Measurements from ENCODE around the gene PNPLA1.

Gene PNPLA1

GRCh38 chr6:36285797-36286196 lies 15.9 kb downstream of the PNPLA1 start:
- peaks cover 27% of the 10 kb centered on the region; the same call in 1 of the 2 replicates for H3K27me3 ChIP-seq (ENCODE audit: control insufficient read depth, insufficient read depth, low read length)

GRCh38 chr6:36286858-36287257 lies 17.0 kb downstream of the PNPLA1 start:
- H3K27me3 ChIP-seq (ENCODE audit: control insufficient read depth, insufficient read depth, low read length), result peaks cover 27% of the 10 kb centered on the region; the same call in 1 of the 2 replicates
- H3K9ac ChIP-seq (ENCODE audit: low read length), result no peak overlapping the region
- H3K9me3 ChIP-seq (ENCODE audit: control insufficient read depth, insufficient read depth, low read depth, low read length), result no peaks in the 10 kb centered on the region
- H3K4me1 ChIP-seq (ENCODE audit: control insufficient read depth, insufficient read depth, low read length), result peaks cover 9% of the 10 kb centered on the region
- no peak overlapping the region for H3K4me3 ChIP-seq (ENCODE audit: low read depth, low read length)
- no peaks in the 10 kb centered on the region for H3K36me3 ChIP-seq (ENCODE audit: control insufficient read depth, insufficient read depth, low read length)
- no peak overlapping the region for H3K27ac ChIP-seq (ENCODE audit: low read depth, low read length)

More at GRCh38 chr6:36285797-36286196, 15.9 kb downstream of the PNPLA1 start:
- Histone ChIP-seq H3K4me3 (ENCODE audit: low read depth, low read length) (no peak overlapping the region), H3K4me1 (ENCODE audit: control insufficient read depth, insufficient read depth, low read length) (peaks cover 4% of the 10 kb centered on the region), H3K9ac (ENCODE audit: low read length) (no peak overlapping the region), H3K27ac (ENCODE audit: low read depth, low read length) (no peak overlapping the region), H3K36me3 (ENCODE audit: control insufficient read depth, insufficient read depth, low read length) (no peaks in the 10 kb centered on the region), H3K9me3 (ENCODE audit: control insufficient read depth, insufficient read depth, low read depth, low read length) (no peaks in the 10 kb centered on the region)

GRCh38 chr6:36289281-36289878 lies 19.5 kb downstream of the PNPLA1 start:
- H3K9ac ChIP-seq (ENCODE audit: low read length), result no peak overlapping the region
- no peaks in the 10 kb centered on the region for H3K9me3 ChIP-seq (ENCODE audit: control insufficient read depth, insufficient read depth, low read depth, low read length)
- no peaks in the 10 kb centered on the region for H3K36me3 ChIP-seq (ENCODE audit: control insufficient read depth, insufficient read depth, low read length)
- H3K4me1 ChIP-seq (ENCODE audit: control insufficient read depth, insufficient read depth, low read length), result peaks cover 9% of the 10 kb centered on the region
- H3K4me3 ChIP-seq (ENCODE audit: low read depth, low read length), result no peak overlapping the region
- peaks cover 18% of the 10 kb centered on the region; the same call in 1 of the 2 replicates for H3K27me3 ChIP-seq (ENCODE audit: control insufficient read depth, insufficient read depth, low read length)
- H3K27ac ChIP-seq (ENCODE audit: low read depth, low read length), result no peak overlapping the region

GRCh38 chr6:36290668-36291620 lies 21.1 kb downstream of the PNPLA1 start:
- peaks cover 9% of the 10 kb centered on the region for H3K4me1 ChIP-seq (ENCODE audit: control insufficient read depth, insufficient read depth, low read length)
- no peak overlapping the region for H3K4me3 ChIP-seq (ENCODE audit: low read depth, low read length)
- peaks cover 2% of the 10 kb centered on the region; the same call in 1 of the 2 replicates for H3K27me3 ChIP-seq (ENCODE audit: control insufficient read depth, insufficient read depth, low read length)
- H3K36me3 ChIP-seq (ENCODE audit: control insufficient read depth, insufficient read depth, low read length), result no peaks in the 10 kb centered on the region
- no peaks in the 10 kb centered on the region for H3K9me3 ChIP-seq (ENCODE audit: control insufficient read depth, insufficient read depth, low read depth, low read length)
- H3K9ac ChIP-seq (ENCODE audit: low read length), result no peak overlapping the region
- H3K27ac ChIP-seq (ENCODE audit: low read depth, low read length), result no peak overlapping the region

- H3K9me3 ChIP-seq (ENCODE audit: control insufficient read depth, insufficient read depth, low read depth, low read length), result no peaks in the 10 kb centered on the region
- no peak overlapping the region for H3K4me3 ChIP-seq (ENCODE audit: low read depth, low read length)
- H3K27me3 ChIP-seq (ENCODE audit: control insufficient read depth, insufficient read depth, low read length), result no peaks in the 10 kb centered on the region
- peaks cover 9% of the 10 kb centered on the region for H3K4me1 ChIP-seq (ENCODE audit: control insufficient read depth, insufficient read depth, low read length)
- H3K27ac ChIP-seq (ENCODE audit: low read depth, low read length), result no peak overlapping the region
- H3K36me3 ChIP-seq (ENCODE audit: control insufficient read depth, insufficient read depth, low read length), result no peaks in the 10 kb centered on the region
- H3K9ac ChIP-seq (ENCODE audit: low read length), result no peak overlapping the region
These were observed 22.3 kb downstream of the PNPLA1 start for GRCh38 chr6:36292170-36292569.

GRCh38 chr6:36296240-36296639 lies 26.4 kb downstream of the PNPLA1 start:
- no peak overlapping the region for H3K27ac ChIP-seq (ENCODE audit: low read depth, low read length)
- H3K36me3 ChIP-seq (ENCODE audit: control insufficient read depth, insufficient read depth, low read length), result no peaks in the 10 kb centered on the region
- no peak overlapping the region for H3K4me3 ChIP-seq (ENCODE audit: low read depth, low read length)
- no peaks in the 10 kb centered on the region for H3K27me3 ChIP-seq (ENCODE audit: control insufficient read depth, insufficient read depth, low read length)
- no peaks in the 10 kb centered on the region for H3K9me3 ChIP-seq (ENCODE audit: control insufficient read depth, insufficient read depth, low read depth, low read length)
- no peak overlapping the region for H3K9ac ChIP-seq (ENCODE audit: low read length)
- H3K4me1 ChIP-seq (ENCODE audit: control insufficient read depth, insufficient read depth, low read length), result peaks cover under 1% of the 10 kb centered on the region; the same call in 1 of the 2 replicates

- Histone ChIP-seq H3K4me1 (ENCODE audit: control insufficient read depth, insufficient read depth, low read length) (no peaks in the 10 kb centered on the region), H3K27ac (ENCODE audit: low read depth, low read length) (no peak overlapping the region), H3K9me3 (ENCODE audit: control insufficient read depth, insufficient read depth, low read depth, low read length) (no peaks in the 10 kb centered on the region), H3K9ac (ENCODE audit: low read length) (no peak overlapping the region), H3K4me3 (ENCODE audit: low read depth, low read length) (no peak overlapping the region), H3K27me3 (ENCODE audit: control insufficient read depth, insufficient read depth, low read length) (no peaks in the 10 kb centered on the region), H3K36me3 (ENCODE audit: control insufficient read depth, insufficient read depth, low read length) (no peaks in the 10 kb centered on the region)
These were observed 27.2 kb downstream of the PNPLA1 start for GRCh38 chr6:36297051-36297450.

GRCh38 chr6:36297511-36297910 lies 27.7 kb downstream of the PNPLA1 start:
- Histone ChIP-seq H3K9ac (ENCODE audit: low read length) (no peak overlapping the region), H3K4me1 (ENCODE audit: control insufficient read depth, insufficient read depth, low read length) (no peaks in the 10 kb centered on the region), H3K4me3 (ENCODE audit: low read depth, low read length) (no peak overlapping the region), H3K27me3 (ENCODE audit: control insufficient read depth, insufficient read depth, low read length) (no peaks in the 10 kb centered on the region), H3K9me3 (ENCODE audit: control insufficient read depth, insufficient read depth, low read depth, low read length) (no peaks in the 10 kb centered on the region), H3K36me3 (ENCODE audit: control insufficient read depth, insufficient read depth, low read length) (no peaks in the 10 kb centered on the region), H3K27ac (ENCODE audit: low read depth, low read length) (no peak overlapping the region)

- Histone ChIP-seq H3K27me3 (ENCODE audit: control insufficient read depth, insufficient read depth, low read length) (no peaks in the 10 kb centered on the region), H3K4me3 (ENCODE audit: low read depth, low read length) (no peak overlapping the region), H3K9ac (ENCODE audit: low read length) (no peak overlapping the region), H3K36me3 (ENCODE audit: control insufficient read depth, insufficient read depth, low read length) (no peaks in the 10 kb centered on the region), H3K9me3 (ENCODE audit: control insufficient read depth, insufficient read depth, low read depth, low read length) (no peaks in the 10 kb centered on the region), H3K27ac (ENCODE audit: low read depth, low read length) (no peak overlapping the region), H3K4me1 (ENCODE audit: control insufficient read depth, insufficient read depth, low read length) (no peaks in the 10 kb centered on the region)
These were observed 28.2 kb downstream of the PNPLA1 start for GRCh38 chr6:36298027-36298426.

- H3K36me3 ChIP-seq (ENCODE audit: control insufficient read depth, insufficient read depth, low read length), result no peaks in the 10 kb centered on the region
- H3K27ac ChIP-seq (ENCODE audit: low read depth, low read length), result no peak overlapping the region
- no peaks in the 10 kb centered on the region for H3K9me3 ChIP-seq (ENCODE audit: control insufficient read depth, insufficient read depth, low read depth, low read length)
- no peaks in the 10 kb centered on the region for H3K4me1 ChIP-seq (ENCODE audit: control insufficient read depth, insufficient read depth, low read length)
- no peak overlapping the region for H3K4me3 ChIP-seq (ENCODE audit: low read depth, low read length)
- H3K9ac ChIP-seq (ENCODE audit: low read length), result no peak overlapping the region
- no peaks in the 10 kb centered on the region for H3K27me3 ChIP-seq (ENCODE audit: control insufficient read depth, insufficient read depth, low read length)
These were observed 31.3 kb downstream of the PNPLA1 start for GRCh38 chr6:36301085-36301658.

GRCh38 chr6:36301781-36302180 lies 31.9 kb downstream of the PNPLA1 start:
- Histone ChIP-seq H3K9ac (ENCODE audit: low read length) (no peak overlapping the region), H3K4me1 (ENCODE audit: control insufficient read depth, insufficient read depth, low read length) (no peaks in the 10 kb centered on the region), H3K27me3 (ENCODE audit: control insufficient read depth, insufficient read depth, low read length) (no peaks in the 10 kb centered on the region), H3K4me3 (ENCODE audit: low read depth, low read length) (no peak overlapping the region), H3K9me3 (ENCODE audit: control insufficient read depth, insufficient read depth, low read depth, low read length) (no peaks in the 10 kb centered on the region), H3K27ac (ENCODE audit: low read depth, low read length) (no peak overlapping the region), H3K36me3 (ENCODE audit: control insufficient read depth, insufficient read depth, low read length) (no peaks in the 10 kb centered on the region)

Data from HUES6 (cell line).